Measurements from ENCODE around the gene HOXB2. TPM values are rescaled to one million over a fixed set of nuclear protein-coding genes. Genes with fewer than 3 reads are reported as not detected.

The HOXB2 gene
- total and polyA plus RNA-seq, 9 of the 15 experiments (the other 6 are each of a cell fraction or from before 2014, with no cell fraction given) = 2.1 to 97.7 (median 21.2) TPM

DNA sequence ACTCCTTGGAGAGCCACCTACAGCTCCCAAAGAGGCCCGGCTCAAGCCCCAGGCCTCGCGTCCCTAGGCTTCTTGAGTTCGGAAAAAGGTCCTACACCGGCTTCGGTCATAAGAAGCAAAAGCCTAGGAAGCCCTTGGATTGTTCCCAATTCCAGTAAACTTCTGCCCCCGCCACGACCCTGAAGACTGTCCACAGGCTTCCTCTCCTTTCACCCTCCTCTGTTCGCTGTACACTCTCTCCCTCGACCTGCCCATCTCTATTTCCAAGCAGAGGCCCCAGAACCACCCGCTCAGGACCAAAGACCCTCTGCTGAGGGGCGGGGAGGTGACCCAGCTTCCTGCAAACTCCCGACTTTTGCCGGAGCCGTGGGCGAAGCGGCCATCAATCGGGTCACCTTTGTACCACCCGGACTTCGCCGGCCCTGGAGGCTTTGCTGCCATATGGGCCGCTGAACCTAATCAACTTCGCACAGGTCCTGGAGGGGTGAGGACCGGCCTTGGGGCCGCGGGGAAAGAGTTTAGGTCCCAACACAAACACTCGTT lies 2.7 kb downstream of the HOXB2 start (continued):
- TF ChIP-seq, protein P1, sequence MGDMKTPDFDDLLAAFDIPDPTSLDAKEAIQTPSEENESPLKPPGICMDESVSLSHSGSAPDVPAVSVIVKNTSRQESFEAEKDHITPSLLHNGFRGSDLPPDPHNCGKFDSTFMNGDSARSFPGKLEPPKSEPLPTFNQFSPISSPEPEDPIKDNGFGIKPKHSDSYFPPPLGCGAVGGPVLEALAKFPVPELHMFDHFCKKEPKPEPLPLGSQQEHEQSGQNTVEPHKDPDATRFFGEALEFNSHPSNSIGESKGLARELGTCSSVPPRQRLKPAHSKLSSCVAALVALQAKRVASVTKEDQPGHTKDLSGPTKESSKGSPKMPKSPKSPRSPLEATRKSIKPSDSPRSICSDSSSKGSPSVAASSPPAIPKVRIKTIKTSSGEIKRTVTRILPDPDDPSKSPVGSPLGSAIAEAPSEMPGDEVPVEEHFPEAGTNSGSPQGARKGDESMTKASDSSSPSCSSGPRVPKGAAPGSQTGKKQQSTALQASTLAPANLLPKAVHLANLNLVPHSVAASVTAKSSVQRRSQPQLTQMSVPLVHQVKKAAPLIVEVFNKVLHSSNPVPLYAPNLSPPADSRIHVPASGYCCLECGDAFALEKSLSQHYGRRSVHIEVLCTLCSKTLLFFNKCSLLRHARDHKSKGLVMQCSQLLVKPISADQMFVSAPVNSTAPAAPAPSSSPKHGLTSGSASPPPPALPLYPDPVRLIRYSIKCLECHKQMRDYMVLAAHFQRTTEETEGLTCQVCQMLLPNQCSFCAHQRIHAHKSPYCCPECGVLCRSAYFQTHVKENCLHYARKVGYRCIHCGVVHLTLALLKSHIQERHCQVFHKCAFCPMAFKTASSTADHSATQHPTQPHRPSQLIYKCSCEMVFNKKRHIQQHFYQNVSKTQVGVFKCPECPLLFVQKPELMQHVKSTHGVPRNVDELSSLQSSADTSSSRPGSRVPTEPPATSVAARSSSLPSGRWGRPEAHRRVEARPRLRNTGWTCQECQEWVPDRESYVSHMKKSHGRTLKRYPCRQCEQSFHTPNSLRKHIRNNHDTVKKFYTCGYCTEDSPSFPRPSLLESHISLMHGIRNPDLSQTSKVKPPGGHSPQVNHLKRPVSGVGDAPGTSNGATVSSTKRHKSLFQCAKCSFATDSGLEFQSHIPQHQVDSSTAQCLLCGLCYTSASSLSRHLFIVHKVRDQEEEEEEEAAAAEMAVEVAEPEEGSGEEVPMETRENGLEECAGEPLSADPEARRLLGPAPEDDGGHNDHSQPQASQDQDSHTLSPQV (IDR thresholded peaks at IDR 0.05) = 0 out of 2 replicates have a peak, but pooled peaks have one; percentile 42
- TF ChIP-seq ZFP30 (CRISPR knock-in tag; IDR thresholded peaks at IDR 0.05; ENCODE audit: borderline replicate concordance) = no peak
- peak; percentile 9; the same call in 1 of the 2 replicates for TF ChIP-seq NCOR1 (IDR thresholded peaks at IDR 0.05)
- TF ChIP-seq, protein P2, sequence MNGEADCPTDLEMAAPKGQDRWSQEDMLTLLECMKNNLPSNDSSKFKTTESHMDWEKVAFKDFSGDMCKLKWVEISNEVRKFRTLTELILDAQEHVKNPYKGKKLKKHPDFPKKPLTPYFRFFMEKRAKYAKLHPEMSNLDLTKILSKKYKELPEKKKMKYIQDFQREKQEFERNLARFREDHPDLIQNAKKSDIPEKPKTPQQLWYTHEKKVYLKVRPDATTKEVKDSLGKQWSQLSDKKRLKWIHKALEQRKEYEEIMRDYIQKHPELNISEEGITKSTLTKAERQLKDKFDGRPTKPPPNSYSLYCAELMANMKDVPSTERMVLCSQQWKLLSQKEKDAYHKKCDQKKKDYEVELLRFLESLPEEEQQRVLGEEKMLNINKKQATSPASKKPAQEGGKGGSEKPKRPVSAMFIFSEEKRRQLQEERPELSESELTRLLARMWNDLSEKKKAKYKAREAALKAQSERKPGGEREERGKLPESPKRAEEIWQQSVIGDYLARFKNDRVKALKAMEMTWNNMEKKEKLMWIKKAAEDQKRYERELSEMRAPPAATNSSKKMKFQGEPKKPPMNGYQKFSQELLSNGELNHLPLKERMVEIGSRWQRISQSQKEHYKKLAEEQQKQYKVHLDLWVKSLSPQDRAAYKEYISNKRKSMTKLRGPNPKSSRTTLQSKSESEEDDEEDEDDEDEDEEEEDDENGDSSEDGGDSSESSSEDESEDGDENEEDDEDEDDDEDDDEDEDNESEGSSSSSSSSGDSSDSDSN (IDR thresholded peaks at IDR 0.05; ENCODE audit: borderline replicate concordance in 1 of 2, low read depth in 2 of 2, low read length in 2 of 2) = peak in 1 of 2 experiments; percentile 50; a peak in 2 of 4 replicates
